Hepatocyte (in vitro differentiated cells): ENCODE measurements around the gene PTH1R. TPM values are rescaled to one million over a fixed set of nuclear protein-coding genes. Genes with fewer than 3 reads are reported as not detected.

Source experiments
- DNase-seq: peaks from one replicate; pipeline ENCODE4 v3.0.0-alpha.2; 2016; ENCODE audit warnings: low spot score
- H2AFZ ChIP-seq: fragments of 200-600 bp; sonication (generic); 2 replicates; pipeline ENCODE4 v1.6.0; 2016; ENCODE audit warnings: antibody characterized with exemption, mild to moderate bottlenecking
- H3K27ac ChIP-seq: fragments of 200-600 bp; sonication (generic); 2 replicates; pipeline ENCODE4 v1.5.1; 2016; ENCODE audit warnings: mild to moderate bottlenecking
- H3K27me3 ChIP-seq: fragments of 200-600 bp; sonication (generic); 2 replicates; pipeline ENCODE4 v1.6.1; 2016
- H3K36me3 ChIP-seq: fragments of 200-600 bp; sonication (generic); replicated peaks from 2 replicates; pipeline ENCODE4 v1.5.1; 2016; ENCODE audit warnings: low read depth; ENCODE audit not compliant: insufficient read depth
- H3K4me1 ChIP-seq: fragments of 200-600 bp; sonication (generic); 2 replicates; pipeline ENCODE4 v1.5.1; 2016; ENCODE audit warnings: mild to moderate bottlenecking, moderate library complexity; ENCODE audit not compliant: insufficient read depth
- H3K4me2 ChIP-seq: fragments of 200-600 bp; sonication (generic); 2 replicates; pipeline ENCODE4 v1.6.0; 2016
- H3K4me3 ChIP-seq: fragments of 200-600 bp; sonication (generic); 2 replicates; pipeline ENCODE4 v1.5.1; 2016; ENCODE audit warnings: mild to moderate bottlenecking
- H3K79me2 ChIP-seq: fragments of 200-600 bp; sonication (generic); 2 replicates; pipeline ENCODE4 v1.6.0; 2017; ENCODE audit warnings: mild to moderate bottlenecking
- H3K9me2 ChIP-seq: fragments of 200-600 bp; sonication (generic); replicated peaks from 2 replicates; pipeline ENCODE4 v1.6.0; 2017; ENCODE audit warnings: mild to moderate bottlenecking; ENCODE audit not compliant: insufficient read depth
- H3K9me3 ChIP-seq: fragments of 200-600 bp; sonication (generic); 2 replicates; pipeline ENCODE4 v1.5.1; 2016; ENCODE audit warnings: low read depth, mild to moderate bottlenecking
- H4K20me1 ChIP-seq: fragments of 200-600 bp; sonication (generic); 2 replicates; pipeline ENCODE4 v1.6.0; 2016; ENCODE audit warnings: mild to moderate bottlenecking; ENCODE audit not compliant: insufficient read depth, poor library complexity, severe bottlenecking
- EZH2 ChIP-seq: fragments of 200-600 bp; sonication (generic); IDR thresholded peaks from 2 replicates; pipeline ENCODE4 v1.6.1; 2016; ENCODE audit warnings: antibody characterized with exemption, mild to moderate bottlenecking, borderline replicate concordance
- EZH2phosphoT487 ChIP-seq: fragments of 200-600 bp; sonication (generic); IDR thresholded peaks from one replicate; pipeline ENCODE4 v1.6.1; 2018; ENCODE audit warnings: antibody characterized with exemption, mild to moderate bottlenecking, low read depth, moderate library complexity; ENCODE audit not compliant: unreplicated experiment, severe bottlenecking
- WGBS: methylation state at CpG from one replicate; pipeline ENCODE4 v1.1.6; 2016; ENCODE audit warnings: low lambda C conversion rate; ENCODE audit errors: missing lambda C conversion rate; 5-methylcytosine and 5-hydroxymethylcytosine counted together
- polyA plus RNA-seq: library from polyadenylated mRNA; unstranded; fragments of >200 nt; fragmentation: Nextera tagmentation; extraction: Ambion mirVana; gene quantifications from 2 replicates; pipeline ENCODE4 v1.2.1, GENCODE V29; 2016
- total RNA-seq: library from RNA; depleted of rRNA; stranded (reverse); fragments of >200 nt; gene quantifications from 2 replicates; pipeline ENCODE4 v1.2.3, GENCODE V29; 2014
- TF ChIP-seq, protein P1 (sequence below): fragments of 200-600 bp; sonication (generic); IDR thresholded peaks from 2 replicates; pipeline ENCODE4 v1.5.1; 2016; ENCODE audit warnings: antibody characterized with exemption, mild to moderate bottlenecking; ENCODE audit not compliant: poor library complexity

The PTH1R gene
- total and polyA plus RNA-seq, 2 experiments from 2014 or later, result 14.5 to 31.0 TPM

DNA sequence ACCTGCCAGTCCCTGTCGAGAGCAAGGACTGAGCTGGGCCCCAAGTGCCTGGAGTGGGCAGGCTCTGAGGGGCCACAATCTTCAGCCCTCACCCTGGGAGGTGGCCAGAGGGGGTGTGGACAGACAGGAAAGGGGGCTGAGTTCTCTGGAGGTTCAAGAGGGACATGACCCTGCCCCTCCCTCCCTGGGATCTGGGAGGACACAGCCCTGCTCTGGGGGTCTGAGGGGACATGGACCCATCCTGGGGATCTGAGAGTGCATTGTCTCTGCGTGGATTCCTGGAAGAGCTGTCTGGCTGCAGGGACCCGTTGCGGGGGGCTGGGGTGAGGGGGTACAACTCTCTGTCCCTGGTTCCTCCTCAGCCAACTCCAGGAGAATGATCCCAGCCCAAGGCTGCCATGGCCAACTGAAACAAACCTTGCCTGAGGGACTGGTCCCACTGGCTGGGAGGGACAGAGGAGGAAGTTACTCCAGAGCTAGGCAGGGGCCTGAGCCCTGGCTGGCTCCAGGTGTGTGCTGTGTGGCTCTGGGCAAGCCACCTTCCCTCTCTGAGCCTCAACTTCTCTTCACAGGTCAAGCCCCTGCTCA lies 29.0 kb downstream of the PTH1R start:
- H3K4me2 ChIP-seq, result no peak overlapping the region
- H3K4me3 ChIP-seq, result no peak overlapping the region
- 89% methylated on average over 4 of the region's 4 CpGs for WGBS
- H3K4me1 ChIP-seq, result peaks cover 10% of the 10 kb centered on the region
- H2AFZ ChIP-seq, result no peak overlapping the region
- H3K36me3 ChIP-seq, result no peaks in the 10 kb centered on the region
- no peak for DNase-seq
- no peaks in the 10 kb centered on the region for H3K9me3 ChIP-seq
- TF ChIP-seq EZH2phosphoT487 (no peak), EZH2 (no peak)
- TF ChIP-seq, protein P1, sequence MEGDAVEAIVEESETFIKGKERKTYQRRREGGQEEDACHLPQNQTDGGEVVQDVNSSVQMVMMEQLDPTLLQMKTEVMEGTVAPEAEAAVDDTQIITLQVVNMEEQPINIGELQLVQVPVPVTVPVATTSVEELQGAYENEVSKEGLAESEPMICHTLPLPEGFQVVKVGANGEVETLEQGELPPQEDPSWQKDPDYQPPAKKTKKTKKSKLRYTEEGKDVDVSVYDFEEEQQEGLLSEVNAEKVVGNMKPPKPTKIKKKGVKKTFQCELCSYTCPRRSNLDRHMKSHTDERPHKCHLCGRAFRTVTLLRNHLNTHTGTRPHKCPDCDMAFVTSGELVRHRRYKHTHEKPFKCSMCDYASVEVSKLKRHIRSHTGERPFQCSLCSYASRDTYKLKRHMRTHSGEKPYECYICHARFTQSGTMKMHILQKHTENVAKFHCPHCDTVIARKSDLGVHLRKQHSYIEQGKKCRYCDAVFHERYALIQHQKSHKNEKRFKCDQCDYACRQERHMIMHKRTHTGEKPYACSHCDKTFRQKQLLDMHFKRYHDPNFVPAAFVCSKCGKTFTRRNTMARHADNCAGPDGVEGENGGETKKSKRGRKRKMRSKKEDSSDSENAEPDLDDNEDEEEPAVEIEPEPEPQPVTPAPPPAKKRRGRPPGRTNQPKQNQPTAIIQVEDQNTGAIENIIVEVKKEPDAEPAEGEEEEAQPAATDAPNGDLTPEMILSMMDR, result no peak
- H3K9me2 ChIP-seq, result no peaks in the 10 kb centered on the region
- no peaks in the 10 kb centered on the region for H3K79me2 ChIP-seq
- H3K27me3 ChIP-seq, result no peaks in the 10 kb centered on the region
- H4K20me1 ChIP-seq, result no peaks in the 10 kb centered on the region
- H3K27ac ChIP-seq, result no peak overlapping the region

DNA sequence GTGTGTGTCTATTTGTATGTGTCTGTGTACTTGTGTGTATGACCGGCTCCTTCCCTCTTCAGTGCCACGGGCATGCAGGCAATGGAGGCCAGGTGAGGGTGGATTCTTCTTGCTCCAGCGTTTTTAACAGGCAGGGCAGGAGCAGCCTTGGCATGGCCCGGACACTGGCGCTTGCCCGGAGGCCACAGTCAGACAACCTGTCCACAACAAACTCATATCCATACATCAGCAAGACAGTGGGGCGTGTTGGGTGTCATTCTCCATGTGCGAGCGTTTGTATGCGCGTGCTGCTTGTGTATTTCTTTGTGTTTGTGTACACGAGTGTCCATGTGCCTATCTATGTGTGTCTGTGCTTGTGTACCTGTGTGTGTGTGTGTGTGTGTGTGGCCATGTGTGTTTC lies 29.8 kb downstream of the PTH1R start:
- no peak for DNase-seq
- TF ChIP-seq EZH2 (no peak), EZH2phosphoT487 (no peak)
- TF ChIP-seq, protein P1, result no peak

DNA sequence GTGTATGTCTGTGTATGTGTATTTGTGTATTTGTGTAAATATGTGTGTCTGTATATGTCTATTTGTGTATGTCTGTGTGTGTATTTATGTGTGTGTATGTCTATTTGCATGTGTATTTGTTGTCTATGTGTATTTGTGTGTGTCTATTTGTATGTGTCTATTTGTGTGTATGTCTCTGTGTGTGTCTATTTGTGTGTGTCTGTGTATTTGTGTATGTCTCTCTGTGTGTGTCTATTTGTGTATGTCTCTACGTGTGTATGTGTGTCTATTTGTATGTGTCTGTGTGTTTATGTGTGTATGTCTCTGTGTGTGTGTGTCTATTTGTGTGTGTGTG lies 30.4 kb downstream of the PTH1R start:
- WGBS, result 68% methylated on average over 1 of the region's 1 CpG
- no peak for DNase-seq
- Histone ChIP-seq H3K27ac (no peak overlapping the region), H3K9me3 (no peaks in the 10 kb centered on the region), H2AFZ (no peak overlapping the region), H3K36me3 (no peaks in the 10 kb centered on the region), H3K79me2 (no peaks in the 10 kb centered on the region), H4K20me1 (no peaks in the 10 kb centered on the region), H3K4me2 (no peak overlapping the region), H3K4me3 (no peak overlapping the region), H3K9me2 (no peaks in the 10 kb centered on the region), H3K4me1 (peaks cover 10% of the 10 kb centered on the region), H3K27me3 (no peaks in the 10 kb centered on the region)
- TF ChIP-seq EZH2phosphoT487, result no peak
- TF ChIP-seq, protein P1, result no peak
- TF ChIP-seq EZH2, result no peak

More for the DNA sequence above, 29.8 kb downstream of the PTH1R start:
- 89% methylated on average over 12 of the region's 12 CpGs for WGBS
- Histone ChIP-seq H2AFZ (no peak overlapping the region), H3K9me2 (no peaks in the 10 kb centered on the region), H3K27me3 (no peaks in the 10 kb centered on the region), H3K36me3 (no peaks in the 10 kb centered on the region), H3K4me2 (no peak overlapping the region), H3K4me1 (peaks cover 10% of the 10 kb centered on the region), H3K27ac (no peak overlapping the region), H3K9me3 (no peaks in the 10 kb centered on the region), H3K79me2 (no peaks in the 10 kb centered on the region), H4K20me1 (no peaks in the 10 kb centered on the region), H3K4me3 (no peak overlapping the region)
